Panc1 (cell line): Measurements from ENCODE around the gene SERGEF. TPM values are rescaled to one million over a fixed set of nuclear protein-coding genes. Genes with fewer than 3 reads are reported as not detected.

Experiments
- ATAC-seq: fragments of 200-7000 bp; cut with Tn5 transposase; 2 replicates; pipeline ENCODE4 v1.9.1; 2020; ENCODE audit warnings: mild to moderate bottlenecking, moderate library complexity
- BruUV-seq: library from RNA; stranded (reverse); fragments of 400-500 nt; replicated peaks from 2 replicates; lab custom pipeline; 2021; lab: Mats Ljungman, UMichigan
- CTCF ChIA-PET: fragments of 300-600 bp; sonication (Branson Sonifier 250); formaldehyde crosslinking; loops from one replicate; lab custom pipeline; 2022; ENCODE audit warnings: antibody characterized with exemption; lab: Charles Lee
- POLR2A ChIA-PET: fragments of 300-600 bp; sonication (Branson Sonifier 250); formaldehyde crosslinking; loops from one replicate; lab custom pipeline; 2022; ENCODE audit warnings: antibody characterized with exemption; lab: Charles Lee
- DNase-seq: peaks from one replicate; pipeline ENCODE4 v3.0.0-alpha.2; 2010; ENCODE audit warnings: low read depth, low spot score
- H3K27ac ChIP-seq: 2 replicates; pipeline ENCODE4 v1.5.1; 2011; ENCODE audit warnings: mild to moderate bottlenecking, low read length, inconsistent platforms
- H3K27me3 ChIP-seq: fragments of 200-500 bp; sonication (Bioruptor generic); 2 replicates; pipeline ENCODE4 v1.6.0; 2014; ENCODE audit warnings: low read length, inconsistent platforms; ENCODE audit not compliant: control insufficient read depth, insufficient read depth
- H3K36me3 ChIP-seq: fragments of 200-500 bp; sonication (Bioruptor generic); 2 replicates; pipeline ENCODE4 v1.5.1; 2014; ENCODE audit warnings: inconsistent platforms, mild to moderate bottlenecking, low read length, moderate library complexity; ENCODE audit not compliant: control insufficient read depth, insufficient read depth
- H3K4me1 ChIP-seq: 2 replicates; pipeline ENCODE4 v1.5.1; 2011; ENCODE audit warnings: inconsistent platforms, mild to moderate bottlenecking, low read length, moderate library complexity; ENCODE audit not compliant: control insufficient read depth, insufficient read depth
- H3K4me3 ChIP-seq, 2 experiments: 2 replicates each; pipeline ENCODE4 v1.5.1; 2011 to 2012; ENCODE audit warnings: low read depth in 2 of 2, low read length in 2 of 2, mild to moderate bottlenecking in 2 of 2, inconsistent platforms in 1 of 2, moderate library complexity in 1 of 2
- H3K9me3 ChIP-seq: fragments of 200-500 bp; sonication (Bioruptor generic); 2 replicates; pipeline ENCODE4 v1.5.1; 2014; ENCODE audit warnings: low read depth, mild to moderate bottlenecking, inconsistent platforms, low read length, moderate library complexity; ENCODE audit not compliant: control insufficient read depth, insufficient read depth
- POLR2AphosphoS5 ChIP-seq: IDR thresholded peaks from 2 replicates; pipeline ENCODE4 v1.6.1; 2012; ENCODE audit warnings: mild to moderate bottlenecking, low read depth, low read length, moderate library complexity
- SIN3A ChIP-seq: IDR thresholded peaks from 2 replicates; pipeline ENCODE4 v1.6.1; 2012; ENCODE audit warnings: low read depth, mild to moderate bottlenecking, low read length, moderate library complexity, borderline replicate concordance; ENCODE audit not compliant: insufficient read depth
- TCF7L2 ChIP-seq: IDR thresholded peaks from 2 replicates; pipeline ENCODE4 v1.6.1; 2011; ENCODE audit warnings: mild to moderate bottlenecking, low read depth, low read length, inconsistent platforms
- in situ Hi-C: cut with HindIII; loops from 2 replicates; pipeline ENCODE4 v1.10.0; 2016; ENCODE audit warnings: low sequenced_read_pairs, low pct_unique_long_range_greater_than_20kb
- intact Hi-C: fragments of 100-400 bp; cut with micrococcal nuclease; formaldehyde crosslinking; loops from one replicate; pipeline ENCODE4 v1.10.0; 2022; ENCODE audit not compliant: unreplicated experiment
- total RNA-seq: library from RNA; stranded (reverse); gene quantifications from one replicate; pipeline ENCODE4 v1.2.1, GENCODE V29; 2021; ENCODE audit not compliant: unreplicated experiment
- TF ChIP-seq, protein P1 (sequence below), 2 experiments: IDR thresholded peaks; 2 replicates each; pipeline ENCODE4 v1.6.1; 2011 to 2012; ENCODE audit warnings: low read depth in 2 of 2, control low read depth in 1 of 2, low read length in 1 of 2, mild to moderate bottlenecking in 1 of 2, moderate library complexity in 1 of 2; ENCODE audit not compliant: insufficient read depth in 1 of 2
- TF ChIP-seq, protein P2 (sequence below): fragments of 450-650 bp; IDR thresholded peaks from 2 replicates; pipeline ENCODE4 v1.5.1; 2017; ENCODE audit warnings: mild to moderate bottlenecking

SERGEF gene
- total RNA-seq, 1 experiment from 2014 or later = 35.5 TPM

- Histone ChIP-seq H3K4me3 (no peak overlapping the region), H3K4me1 (peaks cover 19% of the 10 kb centered on the region), H3K27ac (peak overlapping the region; percentile 67), H3K9me3 (no peaks in the 10 kb centered on the region), H3K27me3 (no peaks in the 10 kb centered on the region), H3K36me3 (no peaks in the 10 kb centered on the region)
- intact Hi-C loops (no loop called here), in situ Hi-C loops (no loop called here)
- CTCF ChIA-PET = interaction anchor here (1.1 kb wide), 1 partner anchor 82 kb away, joined by 4 read pairs; no protein-coding TSS in a partner anchor
- POLR2A ChIA-PET = no interaction called here
- DNase-seq = no peak
- ATAC-seq = peak; percentile 49
- TF ChIP-seq SIN3A (no peak), POLR2AphosphoS5 (no peak), TCF7L2 (no peak)
- TF ChIP-seq, protein P1, sequence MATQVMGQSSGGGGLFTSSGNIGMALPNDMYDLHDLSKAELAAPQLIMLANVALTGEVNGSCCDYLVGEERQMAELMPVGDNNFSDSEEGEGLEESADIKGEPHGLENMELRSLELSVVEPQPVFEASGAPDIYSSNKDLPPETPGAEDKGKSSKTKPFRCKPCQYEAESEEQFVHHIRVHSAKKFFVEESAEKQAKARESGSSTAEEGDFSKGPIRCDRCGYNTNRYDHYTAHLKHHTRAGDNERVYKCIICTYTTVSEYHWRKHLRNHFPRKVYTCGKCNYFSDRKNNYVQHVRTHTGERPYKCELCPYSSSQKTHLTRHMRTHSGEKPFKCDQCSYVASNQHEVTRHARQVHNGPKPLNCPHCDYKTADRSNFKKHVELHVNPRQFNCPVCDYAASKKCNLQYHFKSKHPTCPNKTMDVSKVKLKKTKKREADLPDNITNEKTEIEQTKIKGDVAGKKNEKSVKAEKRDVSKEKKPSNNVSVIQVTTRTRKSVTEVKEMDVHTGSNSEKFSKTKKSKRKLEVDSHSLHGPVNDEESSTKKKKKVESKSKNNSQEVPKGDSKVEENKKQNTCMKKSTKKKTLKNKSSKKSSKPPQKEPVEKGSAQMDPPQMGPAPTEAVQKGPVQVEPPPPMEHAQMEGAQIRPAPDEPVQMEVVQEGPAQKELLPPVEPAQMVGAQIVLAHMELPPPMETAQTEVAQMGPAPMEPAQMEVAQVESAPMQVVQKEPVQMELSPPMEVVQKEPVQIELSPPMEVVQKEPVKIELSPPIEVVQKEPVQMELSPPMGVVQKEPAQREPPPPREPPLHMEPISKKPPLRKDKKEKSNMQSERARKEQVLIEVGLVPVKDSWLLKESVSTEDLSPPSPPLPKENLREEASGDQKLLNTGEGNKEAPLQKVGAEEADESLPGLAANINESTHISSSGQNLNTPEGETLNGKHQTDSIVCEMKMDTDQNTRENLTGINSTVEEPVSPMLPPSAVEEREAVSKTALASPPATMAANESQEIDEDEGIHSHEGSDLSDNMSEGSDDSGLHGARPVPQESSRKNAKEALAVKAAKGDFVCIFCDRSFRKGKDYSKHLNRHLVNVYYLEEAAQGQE (IDR thresholded peaks at IDR 0.05; ENCODE audit: insufficient read depth in 1 of 2, low read depth in 2 of 2, low read length in 1 of 2) = no peak
- TF ChIP-seq, protein P2, sequence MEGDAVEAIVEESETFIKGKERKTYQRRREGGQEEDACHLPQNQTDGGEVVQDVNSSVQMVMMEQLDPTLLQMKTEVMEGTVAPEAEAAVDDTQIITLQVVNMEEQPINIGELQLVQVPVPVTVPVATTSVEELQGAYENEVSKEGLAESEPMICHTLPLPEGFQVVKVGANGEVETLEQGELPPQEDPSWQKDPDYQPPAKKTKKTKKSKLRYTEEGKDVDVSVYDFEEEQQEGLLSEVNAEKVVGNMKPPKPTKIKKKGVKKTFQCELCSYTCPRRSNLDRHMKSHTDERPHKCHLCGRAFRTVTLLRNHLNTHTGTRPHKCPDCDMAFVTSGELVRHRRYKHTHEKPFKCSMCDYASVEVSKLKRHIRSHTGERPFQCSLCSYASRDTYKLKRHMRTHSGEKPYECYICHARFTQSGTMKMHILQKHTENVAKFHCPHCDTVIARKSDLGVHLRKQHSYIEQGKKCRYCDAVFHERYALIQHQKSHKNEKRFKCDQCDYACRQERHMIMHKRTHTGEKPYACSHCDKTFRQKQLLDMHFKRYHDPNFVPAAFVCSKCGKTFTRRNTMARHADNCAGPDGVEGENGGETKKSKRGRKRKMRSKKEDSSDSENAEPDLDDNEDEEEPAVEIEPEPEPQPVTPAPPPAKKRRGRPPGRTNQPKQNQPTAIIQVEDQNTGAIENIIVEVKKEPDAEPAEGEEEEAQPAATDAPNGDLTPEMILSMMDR = no peak
- BruUV-seq = no TSS peak
Observed at GRCh38 chr11:17812091-17812864, 200.6 kb downstream of the SERGEF start.

GRCh38 chr11:17811352-17811751, 201.5 kb downstream of the SERGEF start:
- Histone ChIP-seq H3K9me3 (no peaks in the 10 kb centered on the region), H3K4me3 (no peak overlapping the region), H3K4me1 (peaks cover 19% of the 10 kb centered on the region), H3K36me3 (no peaks in the 10 kb centered on the region), H3K27ac (no peak overlapping the region; the same call in 1 of the 2 replicates), H3K27me3 (no peaks in the 10 kb centered on the region)
- ATAC-seq = no peak
- ChIA-PET POLR2A (no interaction called here), CTCF (no interaction called here)
- intact Hi-C loops = no loop called here
- in situ Hi-C loops = no loop called here
- no peak for DNase-seq
- TF ChIP-seq SIN3A (no peak), TCF7L2 (no peak), POLR2AphosphoS5 (no peak)
- TF ChIP-seq, protein P2 = no peak
- TF ChIP-seq, protein P1 (IDR thresholded peaks at IDR 0.05; ENCODE audit: insufficient read depth in 1 of 2, low read depth in 2 of 2, low read length in 1 of 2) = no peak
- no TSS peak for BruUV-seq
